Suprapubic skin (tissue), 3 donors: Measurements from ENCODE around the gene DTNBP1.

ENCODE experiments used
- EP300 ChIP-seq: sonication (generic); formaldehyde crosslinking; IDR thresholded peaks from one replicate; pipeline ENCODE4 v1.6.1; 2017; ENCODE audit warnings: antibody characterized with exemption
- TF ChIP-seq, protein P1 (sequence below), 2 donors: fragments of 200-600 bp in 1 of 2; fragments of 450-650 bp in 1 of 2; sonication (generic) in 1 of 2; IDR thresholded peaks; one replicate each; pipeline ENCODE4 v1.5.1; 2016 to 2019; ENCODE audit warnings: antibody characterized with exemption in 2 of 2, mild to moderate bottlenecking in 1 of 2, moderate library complexity in 1 of 2

DNA sequence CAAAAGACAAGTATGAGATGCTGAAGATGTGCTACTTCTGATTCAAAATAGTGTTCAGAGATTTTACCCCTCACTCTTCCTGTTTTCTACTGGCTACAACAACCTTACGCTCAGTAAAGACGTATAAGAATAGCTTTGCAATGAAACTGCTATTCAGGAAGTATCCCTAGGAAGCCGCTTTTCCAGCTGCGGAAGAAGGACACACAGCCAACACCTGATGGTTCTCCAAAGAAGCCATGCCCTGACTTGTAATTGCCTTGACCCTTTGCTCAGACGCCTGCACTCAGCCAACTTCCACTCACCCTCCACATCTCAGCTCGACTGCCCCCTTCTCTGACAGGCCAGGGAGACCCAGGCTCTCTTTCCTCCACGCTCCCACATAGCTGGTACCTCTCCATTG, 111.6 kb downstream of the DTNBP1 start:
- TF ChIP-seq, protein P1, sequence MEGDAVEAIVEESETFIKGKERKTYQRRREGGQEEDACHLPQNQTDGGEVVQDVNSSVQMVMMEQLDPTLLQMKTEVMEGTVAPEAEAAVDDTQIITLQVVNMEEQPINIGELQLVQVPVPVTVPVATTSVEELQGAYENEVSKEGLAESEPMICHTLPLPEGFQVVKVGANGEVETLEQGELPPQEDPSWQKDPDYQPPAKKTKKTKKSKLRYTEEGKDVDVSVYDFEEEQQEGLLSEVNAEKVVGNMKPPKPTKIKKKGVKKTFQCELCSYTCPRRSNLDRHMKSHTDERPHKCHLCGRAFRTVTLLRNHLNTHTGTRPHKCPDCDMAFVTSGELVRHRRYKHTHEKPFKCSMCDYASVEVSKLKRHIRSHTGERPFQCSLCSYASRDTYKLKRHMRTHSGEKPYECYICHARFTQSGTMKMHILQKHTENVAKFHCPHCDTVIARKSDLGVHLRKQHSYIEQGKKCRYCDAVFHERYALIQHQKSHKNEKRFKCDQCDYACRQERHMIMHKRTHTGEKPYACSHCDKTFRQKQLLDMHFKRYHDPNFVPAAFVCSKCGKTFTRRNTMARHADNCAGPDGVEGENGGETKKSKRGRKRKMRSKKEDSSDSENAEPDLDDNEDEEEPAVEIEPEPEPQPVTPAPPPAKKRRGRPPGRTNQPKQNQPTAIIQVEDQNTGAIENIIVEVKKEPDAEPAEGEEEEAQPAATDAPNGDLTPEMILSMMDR (IDR thresholded peaks at IDR 0.05), result no peak
- TF ChIP-seq EP300, result no peak
